Astrocyte (in vitro differentiated cells and primary cell): Measurements from ENCODE around the gene KDM6A. TPM values are rescaled to one million over a fixed set of nuclear protein-coding genes. Genes with fewer than 3 reads are reported as not detected.
A peak's percentile ranks its signal among the peaks of the same experiment; 100 is the strongest.

ENCODE experiments used
- DNase-seq: peaks from one replicate; pipeline ENCODE4 v3.0.0-alpha.2; 2010; ENCODE audit warnings: low read depth
- FAIRE-seq: peaks from 2 replicates; lab custom pipeline; 2011; peaks lifted over from hg19 to GRCh38; lab: Jason Lieb, UNC
- H2AFZ ChIP-seq: 2 replicates; pipeline ENCODE4 v1.6.0; 2012; ENCODE audit warnings: low read depth, low read length, inconsistent platforms
- H3K27ac ChIP-seq: 2 replicates; pipeline ENCODE4 v1.5.1; 2011; ENCODE audit warnings: low read depth, low read length, inconsistent platforms
- H3K27me3 ChIP-seq: 2 replicates; pipeline ENCODE4 v1.6.0; 2011; ENCODE audit warnings: low read length, inconsistent platforms; ENCODE audit not compliant: insufficient read depth
- H3K36me3 ChIP-seq: 2 replicates; pipeline ENCODE4 v1.5.1; 2011; ENCODE audit warnings: low read length, inconsistent platforms; ENCODE audit not compliant: insufficient read depth
- H3K4me1 ChIP-seq: 2 replicates; pipeline ENCODE4 v1.5.1; 2011; ENCODE audit warnings: low read length, inconsistent platforms; ENCODE audit not compliant: insufficient read depth
- H3K4me2 ChIP-seq: 2 replicates; pipeline ENCODE4 v1.6.0; 2012; ENCODE audit warnings: low read length, inconsistent platforms
- H3K4me3 ChIP-seq: 2 replicates; pipeline ENCODE4 v1.5.1; 2011; ENCODE audit warnings: low read depth, mild to moderate bottlenecking, low read length, inconsistent platforms; ENCODE audit not compliant: insufficient read depth
- H3K79me2 ChIP-seq: 2 replicates; pipeline ENCODE4 v1.6.0; 2012; ENCODE audit warnings: mild to moderate bottlenecking, low read length, inconsistent platforms; ENCODE audit not compliant: insufficient read depth
- H3K9ac ChIP-seq: 2 replicates; pipeline ENCODE4 v1.6.0; 2012; ENCODE audit warnings: mild to moderate bottlenecking, low read length, inconsistent platforms
- H3K9me3 ChIP-seq: 2 replicates; pipeline ENCODE4 v1.5.1; 2012; ENCODE audit warnings: low read depth, mild to moderate bottlenecking, low read length, inconsistent platforms; ENCODE audit not compliant: insufficient read depth
- H4K20me1 ChIP-seq: 2 replicates; pipeline ENCODE4 v1.6.0; 2012; ENCODE audit warnings: low read length, inconsistent platforms; ENCODE audit not compliant: insufficient read depth
- H3K27ac Mint-ChIP-seq: one replicate; pipeline ENCODE4 v1.8.0; 2021; ENCODE audit warnings: mild to moderate bottlenecking, mixed read lengths; ENCODE audit not compliant: unreplicated experiment
- H3K27me3 Mint-ChIP-seq: one replicate; pipeline ENCODE4 v1.8.0; 2021; ENCODE audit warnings: low read depth, mixed read lengths; ENCODE audit not compliant: unreplicated experiment
- H3K36me3 Mint-ChIP-seq: one replicate; pipeline ENCODE4 v1.8.0; 2021; ENCODE audit warnings: low read depth, mixed read lengths; ENCODE audit not compliant: unreplicated experiment
- H3K4me1 Mint-ChIP-seq: one replicate; pipeline ENCODE4 v1.8.0; 2021; ENCODE audit warnings: low read depth, mixed read lengths; ENCODE audit not compliant: unreplicated experiment
- H3K4me3 Mint-ChIP-seq: one replicate; pipeline ENCODE4 v1.8.0; 2021; ENCODE audit warnings: mild to moderate bottlenecking, moderate library complexity, mixed read lengths; ENCODE audit not compliant: unreplicated experiment
- H3K9me3 Mint-ChIP-seq: one replicate; pipeline ENCODE4 v1.8.0; 2021; ENCODE audit warnings: mild to moderate bottlenecking, mixed read lengths; ENCODE audit not compliant: unreplicated experiment
- CTCF ChIP-seq: IDR thresholded peaks from 2 replicates; pipeline ENCODE4 v1.5.1; 2011; ENCODE audit warnings: low read depth, mild to moderate bottlenecking, inconsistent platforms, low read length, moderate library complexity; ENCODE audit not compliant: insufficient read depth
- EZH2 ChIP-seq: IDR thresholded peaks from 2 replicates; pipeline ENCODE4 v1.6.1; 2012; ENCODE audit warnings: mild to moderate bottlenecking, low read length, inconsistent platforms; ENCODE audit not compliant: insufficient read depth
- total RNA-seq: library from RNA; stranded (reverse); gene quantifications from 2 replicates; pipeline ENCODE4 v1.2.1, GENCODE V29; 2021

Gene KDM6A
- total RNA-seq, 1 donor from 2014 or later: 44.0 TPM

DNA sequence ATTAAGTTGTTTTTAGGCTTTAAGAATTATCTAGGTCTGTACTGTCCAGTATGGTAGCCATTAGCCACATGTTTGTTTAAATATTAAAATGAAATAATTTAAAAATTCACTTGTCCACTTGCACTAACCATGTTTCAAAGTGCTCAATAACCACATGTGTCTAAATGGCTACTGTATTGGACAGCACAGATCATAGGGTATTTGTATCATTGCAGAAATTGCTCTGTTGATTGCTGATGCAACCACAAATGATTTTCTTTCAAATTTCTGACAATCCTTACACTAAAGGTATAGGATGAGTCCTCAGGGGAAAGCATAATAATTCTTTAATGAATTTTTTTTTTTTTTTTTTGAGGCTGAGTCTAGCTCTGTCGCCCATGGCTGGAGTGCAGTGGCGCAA lies 84.9 kb downstream of the KDM6A start:
- Mint-ChIP-seq H3K9me3 (no peaks in the 10 kb centered on the region), H3K36me3 (no peaks in the 10 kb centered on the region), H3K4me3 (no peak overlapping the region), H3K27ac (no peak overlapping the region), H3K4me1 (peaks cover 21% of the 10 kb centered on the region), H3K27me3 (no peaks in the 10 kb centered on the region)
- Histone ChIP-seq H3K27ac (no peak overlapping the region), H4K20me1 (peaks cover 17% of the 10 kb centered on the region), H3K9ac (no peak overlapping the region), H2AFZ (no peak overlapping the region), H3K9me3 (no peaks in the 10 kb centered on the region), H3K27me3 (no peaks in the 10 kb centered on the region), H3K4me1 (no peaks in the 10 kb centered on the region), H3K36me3 (no peaks in the 10 kb centered on the region), H3K4me3 (no peak overlapping the region), H3K4me2 (no peak overlapping the region), H3K79me2 (peaks cover 84% of the 10 kb centered on the region)
- DNase-seq: no peak
- TF ChIP-seq CTCF: no peak
- TF ChIP-seq EZH2: no peak
- no peak for FAIRE-seq

DNA sequence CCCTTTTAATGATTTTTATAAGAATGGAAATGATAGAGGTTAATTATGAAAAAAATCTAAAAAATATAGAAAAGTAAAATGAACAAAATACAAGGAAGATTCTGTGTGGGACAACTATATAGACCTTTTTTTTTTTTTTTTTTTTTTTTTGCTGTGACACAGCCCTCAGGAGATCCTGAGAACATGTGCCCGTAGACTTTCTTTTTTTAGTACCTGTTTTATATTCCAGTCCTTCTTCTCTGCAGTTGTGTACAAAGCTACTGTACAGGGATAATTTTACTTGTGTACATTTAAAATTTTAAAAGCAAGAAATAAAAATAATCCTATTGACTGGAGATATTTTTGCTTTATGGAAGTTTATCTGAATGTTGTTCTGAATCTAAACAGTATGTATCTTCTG lies 85.5 kb downstream of the KDM6A start:
- Mint-ChIP-seq H3K36me3 (peaks cover 2% of the 10 kb centered on the region), H3K27me3 (no peaks in the 10 kb centered on the region), H3K27ac (no peak overlapping the region), H3K4me1 (peaks cover 21% of the 10 kb centered on the region), H3K9me3 (no peaks in the 10 kb centered on the region), H3K4me3 (no peak overlapping the region)
- H3K9ac ChIP-seq: no peak overlapping the region
- peaks cover 82% of the 10 kb centered on the region for H3K79me2 ChIP-seq
- no peaks in the 10 kb centered on the region for H3K4me1 ChIP-seq
- H3K27me3 ChIP-seq: no peaks in the 10 kb centered on the region
- peaks cover 17% of the 10 kb centered on the region for H4K20me1 ChIP-seq
- FAIRE-seq (no peak), DNase-seq (no peak)
- H3K4me3 ChIP-seq: no peak overlapping the region
- TF ChIP-seq EZH2 (no peak), CTCF (no peak)
- H3K27ac ChIP-seq: no peak overlapping the region
- no peaks in the 10 kb centered on the region for H3K36me3 ChIP-seq
- no peak overlapping the region for H2AFZ ChIP-seq
- H3K9me3 ChIP-seq: no peaks in the 10 kb centered on the region
- H3K4me2 ChIP-seq: no peak overlapping the region

GRCh38 chrX:44961817-44962607 lies 89.0 kb downstream of the KDM6A start:
- Histone ChIP-seq H3K4me2 (no peak overlapping the region), H3K9ac (no peak overlapping the region), H3K9me3 (no peaks in the 10 kb centered on the region), H3K27ac (no peak overlapping the region), H3K79me2 (peaks cover 63% of the 10 kb centered on the region), H3K27me3 (no peaks in the 10 kb centered on the region), H3K36me3 (peaks cover 2% of the 10 kb centered on the region), H3K4me3 (no peak overlapping the region), H3K4me1 (no peaks in the 10 kb centered on the region), H4K20me1 (peaks cover 12% of the 10 kb centered on the region), H2AFZ (no peak overlapping the region)
- Mint-ChIP-seq H3K36me3 (peaks cover 2% of the 10 kb centered on the region), H3K27me3 (no peaks in the 10 kb centered on the region), H3K27ac (no peak overlapping the region), H3K4me1 (peaks cover 18% of the 10 kb centered on the region), H3K9me3 (no peaks in the 10 kb centered on the region), H3K4me3 (no peak overlapping the region)
- no peak for DNase-seq
- peak; percentile 78 for FAIRE-seq
- TF ChIP-seq CTCF: no peak
- TF ChIP-seq EZH2: no peak
